Measurements from ENCODE around the gene SLC39A13. TPM values are rescaled to one million over a fixed set of nuclear protein-coding genes. Genes with fewer than 3 reads are reported as not detected.

Gene SLC39A13
- total RNA-seq, 2 experiments from 2014 or later: 36.6 to 39.2 TPM

DNA sequence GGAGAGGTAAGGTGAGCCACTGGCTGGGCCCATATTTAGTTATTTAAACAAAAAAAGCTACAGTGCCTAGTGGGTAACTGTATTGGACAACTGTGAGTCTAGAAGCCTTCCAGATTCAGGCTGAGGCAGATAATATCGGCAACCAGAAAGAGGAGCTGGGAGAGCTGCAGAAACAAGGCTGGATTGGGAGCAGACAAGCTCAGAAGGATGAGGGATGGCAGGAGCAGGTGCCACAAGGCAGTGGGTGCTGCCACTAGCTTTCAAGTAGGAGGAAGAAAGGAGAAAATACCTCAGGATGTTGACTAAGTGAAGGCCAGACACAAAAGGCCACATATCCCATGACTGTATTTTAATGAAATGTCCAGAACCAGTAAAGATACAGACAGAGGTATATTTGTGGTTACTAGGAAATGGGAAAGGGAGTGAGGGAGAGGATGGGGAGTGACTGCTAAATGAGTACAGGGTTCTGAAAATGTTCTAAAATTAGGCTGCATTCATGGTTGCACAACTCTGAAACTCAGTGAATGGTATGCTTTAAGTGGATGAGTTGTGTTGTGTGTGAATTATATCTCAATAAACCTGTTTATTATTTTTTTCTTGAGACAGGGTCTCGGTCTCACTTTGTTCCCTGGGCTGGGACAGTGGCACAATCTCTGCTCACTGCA, 52.3 kb downstream of the SLC39A13 start:
- Histone ChIP-seq H3K9me3 (ENCODE audit: control insufficient read depth in 1 of 2, insufficient read depth in 1 of 2, low read length in 2 of 2) (no peaks in the 10 kb centered on the region), H3K27ac (ENCODE audit: low read depth in 1 of 2, low read length in 2 of 2) (no peak overlapping the region), H3K4me1 (ENCODE audit: insufficient read depth, low read length) (no peaks in the 10 kb centered on the region), H3K36me3 (ENCODE audit: insufficient read depth, low read length) (peaks cover 23% of the 10 kb centered on the region), H3K4me3 (ENCODE audit: low read length) (no peak overlapping the region), H3K27me3 (ENCODE audit: control insufficient read depth in 1 of 2, insufficient read depth in 2 of 2, low read length in 2 of 2) (no peaks in the 10 kb centered on the region)
- H3K4me1 Mint-ChIP-seq (ENCODE audit: low read depth): no peaks in the 10 kb centered on the region
- H3K27ac Mint-ChIP-seq: peak overlapping the region; percentile 68
- CTCF ChIA-PET: no interaction called here
- DNase-seq: no peak
- ATAC-seq (ENCODE audit: poor library complexity): no peak
- H3K4me3 Mint-ChIP-seq: no peak overlapping the region
- TF ChIP-seq, protein P1, sequence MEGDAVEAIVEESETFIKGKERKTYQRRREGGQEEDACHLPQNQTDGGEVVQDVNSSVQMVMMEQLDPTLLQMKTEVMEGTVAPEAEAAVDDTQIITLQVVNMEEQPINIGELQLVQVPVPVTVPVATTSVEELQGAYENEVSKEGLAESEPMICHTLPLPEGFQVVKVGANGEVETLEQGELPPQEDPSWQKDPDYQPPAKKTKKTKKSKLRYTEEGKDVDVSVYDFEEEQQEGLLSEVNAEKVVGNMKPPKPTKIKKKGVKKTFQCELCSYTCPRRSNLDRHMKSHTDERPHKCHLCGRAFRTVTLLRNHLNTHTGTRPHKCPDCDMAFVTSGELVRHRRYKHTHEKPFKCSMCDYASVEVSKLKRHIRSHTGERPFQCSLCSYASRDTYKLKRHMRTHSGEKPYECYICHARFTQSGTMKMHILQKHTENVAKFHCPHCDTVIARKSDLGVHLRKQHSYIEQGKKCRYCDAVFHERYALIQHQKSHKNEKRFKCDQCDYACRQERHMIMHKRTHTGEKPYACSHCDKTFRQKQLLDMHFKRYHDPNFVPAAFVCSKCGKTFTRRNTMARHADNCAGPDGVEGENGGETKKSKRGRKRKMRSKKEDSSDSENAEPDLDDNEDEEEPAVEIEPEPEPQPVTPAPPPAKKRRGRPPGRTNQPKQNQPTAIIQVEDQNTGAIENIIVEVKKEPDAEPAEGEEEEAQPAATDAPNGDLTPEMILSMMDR (IDR thresholded peaks at IDR 0.05): no peak
- intact Hi-C loops (cut with DNase I, micrococcal nuclease): no loop called here
- H3K9me3 Mint-ChIP-seq: no peaks in the 10 kb centered on the region
- H3K27me3 Mint-ChIP-seq: no peaks in the 10 kb centered on the region
- peaks cover 18% of the 10 kb centered on the region for H3K36me3 Mint-ChIP-seq (ENCODE audit: low read depth)
- POLR2A ChIA-PET: no interaction called here

DNA sequence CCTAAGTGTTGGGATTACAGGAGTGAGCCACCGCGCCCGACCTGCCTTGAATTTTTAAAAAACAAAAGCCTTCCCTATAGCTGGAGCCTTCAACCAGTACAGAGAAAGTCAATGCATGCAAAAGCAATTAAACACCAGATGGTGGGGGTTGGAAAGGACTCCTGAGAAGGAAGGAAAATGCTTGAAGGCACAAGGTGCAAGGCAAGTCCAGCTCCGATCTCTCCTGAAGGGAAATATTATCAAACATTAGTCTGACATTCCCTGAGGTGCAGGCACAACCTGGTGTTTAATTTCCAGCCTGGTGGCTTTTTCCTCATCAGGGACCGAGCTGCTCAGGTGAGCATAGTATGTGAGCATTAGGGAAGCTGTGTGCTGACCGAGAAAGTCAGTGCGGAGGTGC, 53.5 kb downstream of the SLC39A13 start:
- Mint-ChIP-seq H3K36me3 (ENCODE audit: low read depth) (peaks cover 23% of the 10 kb centered on the region), H3K4me1 (ENCODE audit: low read depth) (no peaks in the 10 kb centered on the region), H3K4me3 (no peak overlapping the region), H3K27me3 (no peaks in the 10 kb centered on the region), H3K27ac (no peak overlapping the region), H3K9me3 (no peaks in the 10 kb centered on the region)
- H3K36me3 ChIP-seq (ENCODE audit: insufficient read depth, low read length): peaks cover 28% of the 10 kb centered on the region
- H3K27me3 ChIP-seq (ENCODE audit: control insufficient read depth in 1 of 2, insufficient read depth in 2 of 2, low read length in 2 of 2): no peaks in the 10 kb centered on the region
- H3K4me1 ChIP-seq (ENCODE audit: insufficient read depth, low read length): peaks cover 1% of the 10 kb centered on the region
- TF ChIP-seq, protein P1 (IDR thresholded peaks at IDR 0.05): no peak
- ChIA-PET CTCF (interaction anchor here (1.2 kb wide), 1 partner anchor 49 kb away, joined by 3 read pairs; no protein-coding TSS in a partner anchor), POLR2A (no interaction called here)
- DNase-seq: no peak
- intact Hi-C loops (cut with DNase I, micrococcal nuclease): no loop called here
- no peak overlapping the region for H3K4me3 ChIP-seq (ENCODE audit: low read length)
- ATAC-seq (ENCODE audit: poor library complexity): no peak
- H3K9me3 ChIP-seq (ENCODE audit: control insufficient read depth in 1 of 2, insufficient read depth in 1 of 2, low read length in 2 of 2): no peaks in the 10 kb centered on the region
- no peak overlapping the region for H3K27ac ChIP-seq (ENCODE audit: low read depth in 1 of 2, low read length in 2 of 2)

DNA sequence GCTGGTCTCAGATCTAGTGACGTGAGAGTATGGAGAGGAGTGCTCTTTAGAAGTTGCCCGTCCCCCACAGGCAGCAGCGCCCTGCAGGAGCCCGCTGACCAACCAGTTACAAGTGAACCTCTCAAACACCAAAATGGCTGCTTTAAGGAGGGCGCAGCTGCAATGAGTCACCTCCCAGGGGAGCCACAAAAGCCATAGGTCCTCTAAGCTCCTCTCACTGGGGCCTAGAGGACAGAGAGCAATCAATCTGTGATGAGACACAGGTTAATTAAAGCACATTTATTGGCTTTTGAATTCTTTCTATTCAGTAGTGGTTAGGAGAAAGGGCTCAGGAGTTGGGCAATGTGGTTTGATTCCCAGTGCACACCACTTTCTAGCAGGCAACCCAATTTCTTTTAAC, 56.1 kb downstream of the SLC39A13 start:
- H3K27me3 ChIP-seq (ENCODE audit: control insufficient read depth in 1 of 2, insufficient read depth in 2 of 2, low read length in 2 of 2): no peaks in the 10 kb centered on the region
- no peak for DNase-seq
- no peak for ATAC-seq (ENCODE audit: poor library complexity)
- intact Hi-C loops (cut with DNase I, micrococcal nuclease): no loop called here
- Mint-ChIP-seq H3K27me3 (no peaks in the 10 kb centered on the region), H3K4me1 (ENCODE audit: low read depth) (no peaks in the 10 kb centered on the region), H3K9me3 (no peaks in the 10 kb centered on the region), H3K4me3 (no peak overlapping the region), H3K27ac (no peak overlapping the region), H3K36me3 (ENCODE audit: low read depth) (peaks cover 48% of the 10 kb centered on the region)
- no peak overlapping the region for H3K27ac ChIP-seq (ENCODE audit: low read depth in 1 of 2, low read length in 2 of 2)
- no peak overlapping the region for H3K4me3 ChIP-seq (ENCODE audit: low read length)
- peaks cover 52% of the 10 kb centered on the region for H3K36me3 ChIP-seq (ENCODE audit: insufficient read depth, low read length)
- TF ChIP-seq, protein P1 (IDR thresholded peaks at IDR 0.05): no peak
- peaks cover 6% of the 10 kb centered on the region for H3K4me1 ChIP-seq (ENCODE audit: insufficient read depth, low read length)
- ChIA-PET CTCF (interaction anchor here (1.0 to 1.4 kb wide), 2 partner anchors 10 to 89 kb away, joined by 3 to 5 read pairs; no protein-coding TSS in a partner anchor), POLR2A (no interaction called here)
- no peaks in the 10 kb centered on the region for H3K9me3 ChIP-seq (ENCODE audit: control insufficient read depth in 1 of 2, insufficient read depth in 1 of 2, low read length in 2 of 2)

Small RNA genes lying within 50 kb of the gene (microRNA-seq; reads per million reads assigned to microRNA genes)
- not detected for gene MIR4487 (ENCODE audit: borderline microRNAs expressed, borderline replicate concordance)

Other genes starting within 250 kb of the SLC39A13 start
- gene ARFGAP2, start 231.7 kb upstream of the SLC39A13 start, total RNA-seq: 100 to 1,000 TPM; 161 to 174 TPM
- gene PACSIN3, start 222.2 kb upstream of the SLC39A13 start, total RNA-seq: under 1 TPM in 1 of 2 experiments, not detected in 1; 0.27 TPM
- 10 to 100 TPM; 57.3 to 57.6 TPM for gene DDB2, start 193.6 kb upstream of the SLC39A13 start, total RNA-seq
- gene ACP2, start 159.8 kb upstream of the SLC39A13 start, total RNA-seq: 10 to 100 TPM; 16.8 to 17.2 TPM
- 1 to 10 TPM; 1.8 to 2.3 TPM for gene NR1H3, start 150.6 kb upstream of the SLC39A13 start, total RNA-seq
- gene MADD, start 138.5 kb upstream of the SLC39A13 start, total RNA-seq: 100 to 1,000 TPM; 161 to 178 TPM
- gene MYBPC3, start 55.9 kb upstream of the SLC39A13 start, total RNA-seq: not detected
- gene SPI1, start 30.0 kb upstream of the SLC39A13 start, total RNA-seq: 1 to 10 TPM; 4.9 to 5.9 TPM
- 10 to 100 TPM; 51.3 to 59.5 TPM for gene PSMC3, start 17.8 kb downstream of the SLC39A13 start, total RNA-seq
- under 1 TPM; 0.56 to 0.85 TPM for gene RAPSN, start 40.5 kb downstream of the SLC39A13 start, total RNA-seq
- 100 to 1,000 TPM; 103 to 111 TPM for gene CELF1, start 144.5 kb downstream of the SLC39A13 start, total RNA-seq
- gene PTPMT1, start 157.0 kb downstream of the SLC39A13 start, total RNA-seq: 10 to 100 TPM; 18.9 to 26.7 TPM
- 10 to 100 TPM; 29.1 to 30.2 TPM for gene KBTBD4, start 170.4 kb downstream of the SLC39A13 start, total RNA-seq
- gene NDUFS3, start 170.5 kb downstream of the SLC39A13 start, total RNA-seq: 100 to 1,000 TPM; 139 to 144 TPM
- under 1 TPM; 0.55 to 0.92 TPM for gene FAM180B, start 178.1 kb downstream of the SLC39A13 start, total RNA-seq
- gene C1QTNF4, start 185.8 kb downstream of the SLC39A13 start, total RNA-seq: under 1 TPM; 0.41 to 0.92 TPM
- gene MTCH2, start 234.0 kb downstream of the SLC39A13 start, total RNA-seq: 10 to 100 TPM; 11.8 to 12.7 TPM

Data from CD4-positive, alpha-beta T cell (primary cell).